GM12878 (cell line): ENCODE measurements around the gene THSD4. TPM values are rescaled to one million over a fixed set of nuclear protein-coding genes. Genes with fewer than 3 reads are reported as not detected.
A peak's percentile ranks its signal among the peaks of the same experiment; 100 is the strongest.

Experiments
- ATAC-seq: fragments of 200-7000 bp; cut with Tn5 transposase; 3 replicates; pipeline ENCODE4 v1.9.1; 2020; ENCODE audit warnings: mild to moderate bottlenecking, moderate library complexity
- BruUV-seq: library from RNA; stranded (reverse); fragments of 400-500 nt; replicated peaks from 2 replicates; lab custom pipeline; 2021; lab: Mats Ljungman, UMichigan
- CTCF ChIA-PET: fragments of 300-600 bp; sonication (Branson Sonifier 250); formaldehyde crosslinking; extraction: SDS; loops from one replicate; lab custom pipeline; 2021; ENCODE audit warnings: inconsistent platforms; lab: Yijun Ruan, JAX
- POLR2A ChIA-PET: fragments of 350-600 bp; formaldehyde crosslinking; extraction: SDS; loops from one replicate; lab custom pipeline; 2021; ENCODE audit warnings: inconsistent platforms; lab: Charles Lee
- RAD21 ChIA-PET: fragments of 300-600 bp; sonication (Branson Sonifier 250); formaldehyde crosslinking; loops from one replicate; lab custom pipeline; 2023; ENCODE audit warnings: antibody characterized with exemption; ENCODE audit not compliant: unreplicated experiment; lab: Charles Lee
- SMC1A ChIA-PET: fragments of 300-600 bp; sonication (Branson Sonifier 250); formaldehyde crosslinking; loops from one replicate; lab custom pipeline; 2023; ENCODE audit not compliant: unreplicated experiment, uncharacterized antibody; lab: Charles Lee
- DNase-seq: peaks from one replicate; pipeline ENCODE4 v3.0.0-alpha.2; 2011; ENCODE audit warnings: low read depth, low spot score
- FAIRE-seq: peaks from 3 replicates; lab custom pipeline; 2011; peaks lifted over from hg19 to GRCh38; lab: Jason Lieb, UNC
- H2AFZ ChIP-seq: 2 replicates; pipeline ENCODE4 v1.6.0; 2011; ENCODE audit warnings: low read depth, low read length, control low read depth; ENCODE audit not compliant: control insufficient read depth
- H3K27ac ChIP-seq: 2 replicates; pipeline ENCODE4 v1.5.1; 2011; ENCODE audit warnings: control low read depth; ENCODE audit not compliant: control insufficient read depth, insufficient read depth
- H3K27me3 ChIP-seq, 2 experiments: replicated peaks in 1 of 2; 2 replicates each; pipeline versions ENCODE4 v1.6.0 to v1.6.1; 2011; ENCODE audit warnings: low read length in 1 of 2; ENCODE audit not compliant: control insufficient read depth in 2 of 2, insufficient read depth in 2 of 2
- H3K36me3 ChIP-seq, 2 experiments: 2 replicates each; pipeline ENCODE4 v1.5.1; 2011; ENCODE audit warnings: low read length in 1 of 2; ENCODE audit not compliant: control insufficient read depth in 2 of 2, insufficient read depth in 2 of 2
- H3K4me1 ChIP-seq: 2 replicates; pipeline ENCODE4 v1.6.1; 2011; ENCODE audit warnings: mild to moderate bottlenecking, low read length, moderate library complexity, mixed read lengths; ENCODE audit not compliant: control insufficient read depth, insufficient read depth
- H3K4me2 ChIP-seq: 2 replicates; pipeline ENCODE4 v1.6.0; 2011; ENCODE audit warnings: control low read depth; ENCODE audit not compliant: control insufficient read depth, insufficient read depth
- H3K4me3 ChIP-seq: fragments of 200-600 bp; sonication (generic); 2 replicates; pipeline ENCODE4 v1.5.1; 2016
- H3K79me2 ChIP-seq: 2 replicates; pipeline ENCODE4 v1.6.0; 2011; ENCODE audit warnings: low read length; ENCODE audit not compliant: control insufficient read depth, insufficient read depth
- H3K9ac ChIP-seq: 2 replicates; pipeline ENCODE4 v1.8.0; 2011; ENCODE audit warnings: low read length, control low read depth, mixed read lengths; ENCODE audit not compliant: control insufficient read depth, insufficient read depth
- H3K9me3 ChIP-seq: replicated peaks from 3 replicates; pipeline ENCODE4 v1.5.1; 2011; ENCODE audit warnings: mild to moderate bottlenecking, low read length; ENCODE audit not compliant: control insufficient read depth, insufficient read depth
- H4K20me1 ChIP-seq: 2 replicates; pipeline ENCODE4 v1.6.0; 2011; ENCODE audit not compliant: control insufficient read depth, insufficient read depth
- FOS ChIP-seq: IDR thresholded peaks from 3 replicates; pipeline ENCODE4 v1.6.1; 2011; ENCODE audit warnings: borderline replicate concordance; ENCODE audit not compliant: insufficient read length; ENCODE audit errors: extremely low read depth
- IKZF2 ChIP-seq, 2 experiments: fragments of 450-650 bp; IDR thresholded peaks; 2 replicates each; pipeline ENCODE4 v1.6.1; 2017; ENCODE audit warnings: mild to moderate bottlenecking in 2 of 2, moderate library complexity in 2 of 2
- MTA2 ChIP-seq: fragments of 450-650 bp; IDR thresholded peaks from 2 replicates; pipeline ENCODE4 v1.6.1; 2016; ENCODE audit warnings: low read depth, mild to moderate bottlenecking, moderate library complexity
- MYB ChIP-seq: fragments of 150-350 bp; IDR thresholded peaks from 2 replicates; pipeline ENCODE4 v1.6.1; 2014; ENCODE audit warnings: mild to moderate bottlenecking, low read depth, low read length, borderline replicate concordance
- SRF ChIP-seq, 2 experiments: IDR thresholded peaks; 2 replicates each; pipeline ENCODE4 v1.6.1; 2011; ENCODE audit warnings: low read depth in 2 of 2, low read length in 2 of 2, mild to moderate bottlenecking in 1 of 2, moderate library complexity in 1 of 2
- WGBS: methylation state at CpG from one replicate; pipeline ENCODE4 v1.1.6; 2016; ENCODE audit warnings: low lambda C conversion rate; ENCODE audit not compliant: insufficient replicate concordance, insufficient coverage; ENCODE audit errors: missing lambda C conversion rate; 5-methylcytosine and 5-hydroxymethylcytosine counted together
- in situ Hi-C: fragments of 300-500 bp; cut with MboI; formaldehyde crosslinking; loops from 9 replicates; pipeline ENCODE4 v1.14.3; 2018; ENCODE audit warnings: mixed read lengths
- intact Hi-C: fragments of 100-400 bp; cut with micrococcal nuclease; formaldehyde crosslinking; loops from one replicate; pipeline ENCODE4 v1.14.2; 2022; ENCODE audit not compliant: unreplicated experiment
- polyA plus RNA-seq, 11 experiments: library from polyadenylated mRNA; depleted of rRNA in 4 of 11; unstranded in 6 of 11; stranded (reverse) in 5 of 11; fragments of >200 nt; fragmentation: Nextera tagmentation in 4 of 11; fragmentation: Illumina TruSeq in 1 of 11; extraction: Ambion mirVana in 4 of 11; extraction: Trizol in 1 of 11; gene quantifications; 1 replicate in 1 of 11; 2 replicates in 10 of 11; pipeline versions ENCODE4 v1.2.1 to v1.2.3, GENCODE V29; 2011 to 2016; ENCODE audit warnings: inconsistent platforms in 2 of 11, missing spikeins in 2 of 11, low read depth in 1 of 11
- total RNA-seq, 4 experiments: library from RNA; depleted of rRNA in 3 of 4; stranded (reverse); fragments of >200 nt in 3 of 4; fragmentation: Illumina TruSeq in 1 of 4; extraction: Trizol in 1 of 4; gene quantifications; 2 replicates each; pipeline versions ENCODE4 v1.2.1 to v1.2.3, GENCODE V29; 2013 to 2021
- TF ChIP-seq, protein P1 (sequence below): IDR thresholded peaks from 2 replicates; pipeline ENCODE4 v1.6.1; 2011; ENCODE audit warnings: mild to moderate bottlenecking, low read depth, low read length, moderate library complexity; ENCODE audit not compliant: insufficient replicate concordance
- TF ChIP-seq, protein P2 (sequence below): fragments of 450-650 bp; IDR thresholded peaks from 2 replicates; pipeline ENCODE4 v1.6.1; 2016; ENCODE audit warnings: mild to moderate bottlenecking
- TF ChIP-seq, protein P3 (sequence below), 3 experiments: IDR thresholded peaks in 2 of 3; conservative IDR thresholded peaks in 1 of 3; 2 replicates each; pipeline ENCODE4 v1.5.1; 2011; ENCODE audit warnings: low read depth in 3 of 3, low read length in 3 of 3, mild to moderate bottlenecking in 3 of 3, control low read depth in 2 of 3, moderate library complexity in 2 of 3, inconsistent platforms in 1 of 3, mixed read lengths in 1 of 3; ENCODE audit not compliant: control insufficient read depth in 2 of 3, insufficient read depth in 1 of 3; ENCODE audit errors: extremely low read depth in 1 of 3

THSD4 gene
- total and polyA plus RNA-seq, 10 of the 15 experiments (the other 5 are each of a cell fraction or from before 2014, with no cell fraction given) = 0.04 to 0.13 (median 0.05) TPM; not detected in 7

DNA sequence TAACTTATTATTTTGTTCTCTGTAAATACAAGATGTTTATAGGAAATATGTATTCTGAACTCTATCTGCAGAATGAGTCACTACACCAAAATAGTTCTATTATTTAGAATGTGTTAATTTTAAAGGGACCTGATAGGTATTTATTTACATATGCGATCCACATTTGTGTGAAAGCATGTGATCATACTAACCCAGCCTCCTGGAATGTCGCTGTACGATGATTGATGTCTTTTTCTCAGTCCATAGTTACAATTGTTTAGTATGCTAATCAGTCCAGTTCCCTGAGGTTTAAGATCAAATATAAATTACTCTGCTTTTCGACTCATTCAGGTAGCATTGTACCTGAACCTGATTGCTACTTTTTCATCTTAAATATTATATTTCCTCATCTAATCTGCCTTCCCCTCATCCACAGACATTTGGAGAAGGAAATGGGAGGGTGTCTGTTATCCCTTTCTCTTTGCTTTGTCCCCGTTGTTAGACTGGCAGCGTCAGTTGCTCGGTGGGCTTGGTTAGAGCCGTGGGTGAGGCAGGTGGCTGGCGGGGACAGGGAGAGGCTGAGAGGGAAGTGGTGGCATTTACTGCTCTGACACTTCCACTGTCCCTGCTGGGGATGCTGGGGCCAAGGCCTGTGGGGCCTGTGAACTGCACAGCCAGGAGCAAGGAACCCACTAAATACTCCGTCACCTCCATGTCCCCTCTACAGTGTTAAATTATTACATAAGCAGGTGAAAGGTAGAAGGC is 667.3 kb downstream of the THSD4 start (continued):
- TF ChIP-seq, protein P1, sequence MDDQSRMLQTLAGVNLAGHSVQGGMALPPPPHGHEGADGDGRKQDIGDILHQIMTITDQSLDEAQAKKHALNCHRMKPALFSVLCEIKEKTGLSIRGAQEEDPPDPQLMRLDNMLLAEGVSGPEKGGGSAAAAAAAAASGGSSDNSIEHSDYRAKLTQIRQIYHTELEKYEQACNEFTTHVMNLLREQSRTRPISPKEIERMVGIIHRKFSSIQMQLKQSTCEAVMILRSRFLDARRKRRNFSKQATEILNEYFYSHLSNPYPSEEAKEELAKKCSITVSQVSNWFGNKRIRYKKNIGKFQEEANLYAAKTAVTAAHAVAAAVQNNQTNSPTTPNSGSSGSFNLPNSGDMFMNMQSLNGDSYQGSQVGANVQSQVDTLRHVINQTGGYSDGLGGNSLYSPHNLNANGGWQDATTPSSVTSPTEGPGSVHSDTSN = peak; percentile 48
- TF ChIP-seq MYB (no peak), SRF (IDR thresholded peaks at IDR 0.05; ENCODE audit: low read depth in 2 of 2, low read length in 2 of 2) (no peak), IKZF2 (IDR thresholded peaks at IDR 0.05) (no peak), MTA2 (no peak)
- TF ChIP-seq, protein P2, sequence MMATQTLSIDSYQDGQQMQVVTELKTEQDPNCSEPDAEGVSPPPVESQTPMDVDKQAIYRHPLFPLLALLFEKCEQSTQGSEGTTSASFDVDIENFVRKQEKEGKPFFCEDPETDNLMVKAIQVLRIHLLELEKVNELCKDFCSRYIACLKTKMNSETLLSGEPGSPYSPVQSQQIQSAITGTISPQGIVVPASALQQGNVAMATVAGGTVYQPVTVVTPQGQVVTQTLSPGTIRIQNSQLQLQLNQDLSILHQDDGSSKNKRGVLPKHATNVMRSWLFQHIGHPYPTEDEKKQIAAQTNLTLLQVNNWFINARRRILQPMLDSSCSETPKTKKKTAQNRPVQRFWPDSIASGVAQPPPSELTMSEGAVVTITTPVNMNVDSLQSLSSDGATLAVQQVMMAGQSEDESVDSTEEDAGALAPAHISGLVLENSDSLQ = peak; percentile 75

DNA sequence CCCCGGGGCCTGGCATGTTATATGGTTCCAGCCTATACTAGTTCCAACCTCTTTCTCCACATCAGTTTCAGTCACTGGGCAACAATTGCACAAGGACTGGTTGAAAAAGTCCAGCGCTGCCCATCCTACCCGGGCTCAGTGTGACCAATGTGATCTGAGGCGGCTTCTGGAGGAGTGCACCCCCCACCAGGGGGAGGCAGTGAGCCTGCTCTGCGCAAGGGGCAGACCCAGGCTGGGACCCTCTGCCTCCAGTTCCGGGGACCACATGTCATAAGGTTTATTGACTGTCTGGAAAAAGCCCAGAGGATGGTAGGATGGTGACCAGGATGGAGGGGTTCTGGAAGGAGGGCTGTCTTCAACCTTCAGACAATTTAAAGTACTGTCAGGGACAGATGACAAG is 669.4 kb downstream of the THSD4 start:
- Histone ChIP-seq H2AFZ (no peak overlapping the region), H3K27me3 (no peaks in the 10 kb centered on the region; a peak in 1 of 4 replicates), H3K4me1 (peaks cover 22% of the 10 kb centered on the region), H3K36me3 (no peaks in the 10 kb centered on the region)
- no peak for TF ChIP-seq FOS
- TF ChIP-seq, protein P3, sequence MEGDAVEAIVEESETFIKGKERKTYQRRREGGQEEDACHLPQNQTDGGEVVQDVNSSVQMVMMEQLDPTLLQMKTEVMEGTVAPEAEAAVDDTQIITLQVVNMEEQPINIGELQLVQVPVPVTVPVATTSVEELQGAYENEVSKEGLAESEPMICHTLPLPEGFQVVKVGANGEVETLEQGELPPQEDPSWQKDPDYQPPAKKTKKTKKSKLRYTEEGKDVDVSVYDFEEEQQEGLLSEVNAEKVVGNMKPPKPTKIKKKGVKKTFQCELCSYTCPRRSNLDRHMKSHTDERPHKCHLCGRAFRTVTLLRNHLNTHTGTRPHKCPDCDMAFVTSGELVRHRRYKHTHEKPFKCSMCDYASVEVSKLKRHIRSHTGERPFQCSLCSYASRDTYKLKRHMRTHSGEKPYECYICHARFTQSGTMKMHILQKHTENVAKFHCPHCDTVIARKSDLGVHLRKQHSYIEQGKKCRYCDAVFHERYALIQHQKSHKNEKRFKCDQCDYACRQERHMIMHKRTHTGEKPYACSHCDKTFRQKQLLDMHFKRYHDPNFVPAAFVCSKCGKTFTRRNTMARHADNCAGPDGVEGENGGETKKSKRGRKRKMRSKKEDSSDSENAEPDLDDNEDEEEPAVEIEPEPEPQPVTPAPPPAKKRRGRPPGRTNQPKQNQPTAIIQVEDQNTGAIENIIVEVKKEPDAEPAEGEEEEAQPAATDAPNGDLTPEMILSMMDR (IDR thresholded peaks at IDR 0.05 in 2 of 3, conservative IDR thresholded peaks at IDR 0.05 in 1 of 3; ENCODE audit: control insufficient read depth in 2 of 3, extremely low read depth in 1 of 3, insufficient read depth in 1 of 3, low read depth in 3 of 3, low read length in 3 of 3) = peak; percentile 37 to 68 (median 48)
- TF ChIP-seq, all 136 proteins: peak for 1
- H3K4me3 ChIP-seq = no peak overlapping the region
- CTCF ChIA-PET = interaction anchor here (1.1 to 1.9 kb wide), 6 partner anchors 19 to 372 kb away, joined by 3 to 23 read pairs (median 8); partner anchors contain the start of gene NR2E3
- RAD21 ChIA-PET = no interaction called here
- no peak overlapping the region for H3K4me2 ChIP-seq
- POLR2A ChIA-PET = interaction anchor here (0.6 kb wide), 1 partner anchor 307 kb away, joined by 4 read pairs; no protein-coding TSS in a partner anchor
- H3K9me3 ChIP-seq = no peaks in the 10 kb centered on the region
- FAIRE-seq (no peak), DNase-seq (no peak), ATAC-seq (peak; percentile 65)
- H3K79me2 ChIP-seq = no peaks in the 10 kb centered on the region
- H3K9ac ChIP-seq = no peak overlapping the region
- no peak overlapping the region for H3K27ac ChIP-seq
- 64% methylated on average over 6 of the region's 6 CpGs for WGBS
- intact Hi-C loops (loop anchor here (1.0 kb wide), 1 partner anchor 372 kb away; no protein-coding TSS in a partner anchor), in situ Hi-C loops (no loop called here)
- BruUV-seq = no TSS peak
- H4K20me1 ChIP-seq = no peaks in the 10 kb centered on the region
- SMC1A ChIA-PET = interaction anchor here (1.7 kb wide), 1 partner anchor 371 kb away, joined by 4 read pairs; no protein-coding TSS in a partner anchor
